Measurements from ENCODE around the gene DCTD.

GRCh38 chr4:182848685-182849084, 68.5 kb downstream of the DCTD start:
- TF ChIP-seq ZNF585B (tag by site-specific recombination; IDR thresholded peaks at IDR 0.05) (no peak), CTCF (tag by site-specific recombination; IDR thresholded peaks at IDR 0.05) (no peak), KLF1 (tag by site-specific recombination; IDR thresholded peaks at IDR 0.05) (no peak), ZNF791 (tag by site-specific recombination; IDR thresholded peaks at IDR 0.05) (no peak), ZSCAN18 (tag by site-specific recombination; IDR thresholded peaks at IDR 0.05) (no peak), ZNF529 (tag by site-specific recombination; IDR thresholded peaks at IDR 0.05; ENCODE audit: insufficient replicate concordance) (no peak), PBX3 (CRISPR knock-in tag; IDR thresholded peaks at IDR 0.05) (no peak), YY1 (tag by site-specific recombination; IDR thresholded peaks at IDR 0.05) (no peak)
